ENCODE results near the gene CDC42BPA. TPM values are rescaled to one million over a fixed set of nuclear protein-coding genes. Genes with fewer than 3 reads are reported as not detected.

Gene CDC42BPA
- total RNA-seq, 4 donors from 2014 or later: 49.0 to 102 (median 54.2) TPM

GRCh38 chr1:227166559-227166958 lies 151.7 kb downstream of the CDC42BPA start:
- 80 to 100% methylated on average over 1 of the region's 1 CpG for WGBS, 2 donors (ENCODE audit: low coverage in 1 of 2)
- Histone ChIP-seq H3K4me1 (peaks cover 0 to 7% (median 0%) of the 10 kb centered on the region in 4 donors), H3K27me3 (no peaks in the 10 kb centered on the region), H3K36me3 (no peaks in the 10 kb centered on the region), H3K27ac (no peak overlapping the region), H3K4me3 (no peak overlapping the region), H3K9me3 (no peaks in the 10 kb centered on the region)
- intact Hi-C loops (cut with DNase I; ENCODE audit: low total_unique reads) (no loop called here), in situ Hi-C loops (cut with MboI; ENCODE audit: low pct_ligation_motif_present in 1 of 4, low pct_unique_long_range_greater_than_20kb in 1 of 4, low sequenced_read_pairs in 3 of 4) (no loop called here)
- TF ChIP-seq EP300 (IDR thresholded peaks at IDR 0.05; ENCODE audit: low read depth) (no peak), POLR2A (IDR thresholded peaks at IDR 0.05) (no peak), CTCF (IDR thresholded peaks at IDR 0.05) (no peak), POLR2AphosphoS5 (IDR thresholded peaks at IDR 0.05) (no peak)
- no peak for DNase-seq

GRCh38 chr1:227161470-227161869 lies 156.8 kb downstream of the CDC42BPA start:
- Histone ChIP-seq H3K27me3 (no peaks in the 10 kb centered on the region), H3K4me3 (no peak overlapping the region), H3K4me1 (no peaks in the 10 kb centered on the region), H3K9me3 (no peaks in the 10 kb centered on the region), H3K27ac (no peak overlapping the region), H3K36me3 (peaks cover 0 to 11% (median 0%) of the 10 kb centered on the region in 4 donors)
- WGBS, 2 donors (ENCODE audit: low coverage in 1 of 2): 27 to 33% methylated on average over 2 of the region's 2 CpGs
- in situ Hi-C loops (cut with MboI; ENCODE audit: low pct_ligation_motif_present in 1 of 4, low pct_unique_long_range_greater_than_20kb in 1 of 4, low sequenced_read_pairs in 3 of 4): no loop called here
- intact Hi-C loops (cut with DNase I; ENCODE audit: low total_unique reads): no loop called here
- TF ChIP-seq CTCF (IDR thresholded peaks at IDR 0.05): no peak
- TF ChIP-seq POLR2AphosphoS5 (IDR thresholded peaks at IDR 0.05): no peak
- TF ChIP-seq POLR2A (IDR thresholded peaks at IDR 0.05): no peak
- TF ChIP-seq EP300 (IDR thresholded peaks at IDR 0.05; ENCODE audit: low read depth): no peak
- DNase-seq: no peak

DNA sequence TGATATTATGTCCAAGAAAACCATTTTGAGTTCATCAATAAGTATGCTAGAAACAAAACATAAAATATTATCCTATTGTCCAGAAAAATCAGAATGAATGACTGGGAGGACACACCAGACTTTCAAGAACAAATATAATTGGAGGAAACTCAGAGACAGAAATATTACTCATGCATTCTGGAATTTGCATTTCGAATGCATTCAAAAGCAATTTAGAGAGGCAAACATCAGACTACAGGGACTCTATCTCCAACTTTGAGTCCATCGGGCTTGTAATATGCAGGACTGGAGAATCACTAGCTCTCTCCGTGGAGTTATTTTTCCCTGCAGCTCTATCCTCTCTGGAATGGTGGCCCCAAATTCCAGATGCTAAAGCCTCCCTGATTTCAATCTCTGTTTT lies 161.8 kb downstream of the CDC42BPA start:
- no peak for TF ChIP-seq POLR2A (IDR thresholded peaks at IDR 0.05)
- Histone ChIP-seq H3K36me3 (peaks cover 0 to 11% (median 0%) of the 10 kb centered on the region in 4 donors), H3K4me3 (no peak overlapping the region), H3K9me3 (no peaks in the 10 kb centered on the region), H3K4me1 (peaks cover 0 to 3% (median 0%) of the 10 kb centered on the region in 4 donors), H3K27me3 (no peaks in the 10 kb centered on the region), H3K27ac (no peak overlapping the region)
- no peak for DNase-seq
- intact Hi-C loops (cut with DNase I; ENCODE audit: low total_unique reads) (no loop called here), in situ Hi-C loops (cut with MboI; ENCODE audit: low pct_ligation_motif_present in 1 of 4, low pct_unique_long_range_greater_than_20kb in 1 of 4, low sequenced_read_pairs in 3 of 4) (no loop called here)
- WGBS, 2 donors (ENCODE audit: low coverage in 1 of 2): 81 to 84% methylated on average over 3 of the region's 3 CpGs

DNA sequence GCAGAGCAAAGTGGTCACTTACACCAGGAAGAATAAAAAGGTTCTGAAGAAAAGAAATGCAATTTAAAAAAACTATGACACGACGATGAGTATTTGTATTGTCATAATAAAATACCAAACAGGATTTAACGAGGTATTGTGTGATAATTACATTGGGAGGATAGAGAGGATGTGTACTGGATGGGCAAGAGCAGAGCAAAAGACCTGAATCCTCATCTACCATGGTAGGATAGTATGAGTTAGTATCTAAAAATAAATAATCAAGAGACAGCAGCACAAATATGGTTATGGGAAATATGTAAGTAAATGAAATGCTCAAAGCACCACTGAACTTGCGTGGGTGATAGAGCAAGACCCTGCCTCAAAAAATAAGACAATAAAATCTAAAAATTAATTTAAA lies 162.6 kb downstream of the CDC42BPA start:
- intact Hi-C loops (cut with DNase I; ENCODE audit: low total_unique reads) (no loop called here), in situ Hi-C loops (cut with MboI; ENCODE audit: low pct_ligation_motif_present in 1 of 4, low pct_unique_long_range_greater_than_20kb in 1 of 4, low sequenced_read_pairs in 3 of 4) (no loop called here)
- H3K27me3 ChIP-seq: no peaks in the 10 kb centered on the region
- WGBS, 2 donors (ENCODE audit: low coverage in 1 of 2): 81 to 90% methylated on average over 4 of the region's 4 CpGs
- H3K4me1 ChIP-seq: peaks cover 0 to 3% (median 0%) of the 10 kb centered on the region in 4 donors
- no peak overlapping the region for H3K27ac ChIP-seq
- no peak for DNase-seq
- peaks cover 0 to 11% (median 0%) of the 10 kb centered on the region in 4 donors for H3K36me3 ChIP-seq
- no peaks in the 10 kb centered on the region for H3K9me3 ChIP-seq
- TF ChIP-seq EP300 (IDR thresholded peaks at IDR 0.05; ENCODE audit: low read depth): no peak
- no peak overlapping the region for H3K4me3 ChIP-seq

DNA sequence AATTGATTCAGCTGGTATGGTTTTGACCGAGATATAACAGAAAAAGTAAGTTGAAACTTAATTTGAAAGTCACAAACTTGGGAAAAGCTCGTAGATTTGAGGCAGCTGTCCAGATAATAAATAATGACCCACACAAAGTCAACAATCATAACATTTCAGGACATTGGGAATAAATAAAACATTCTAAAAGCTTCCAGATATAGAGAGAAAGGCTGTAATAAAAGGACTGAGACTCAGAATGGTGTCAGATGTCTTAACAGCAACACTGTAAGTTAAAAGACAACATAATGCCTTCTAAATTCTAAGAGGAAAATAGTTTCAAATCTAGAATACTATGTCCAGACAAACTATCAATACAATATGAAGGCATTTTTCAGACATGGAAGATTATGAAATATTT lies 163.3 kb downstream of the CDC42BPA start:
- Histone ChIP-seq H3K9me3 (no peaks in the 10 kb centered on the region), H3K36me3 (peaks cover 0 to 7% (median 0%) of the 10 kb centered on the region in 4 donors), H3K27ac (no peak overlapping the region), H3K4me1 (peaks cover 0 to 3% (median 0%) of the 10 kb centered on the region in 4 donors), H3K27me3 (no peaks in the 10 kb centered on the region), H3K4me3 (no peak overlapping the region)
- intact Hi-C loops (cut with DNase I; ENCODE audit: low total_unique reads): no loop called here
- TF ChIP-seq EP300 (IDR thresholded peaks at IDR 0.05; ENCODE audit: low read depth) (no peak), POLR2AphosphoS5 (IDR thresholded peaks at IDR 0.05) (no peak), POLR2A (IDR thresholded peaks at IDR 0.05) (no peak), CTCF (IDR thresholded peaks at IDR 0.05) (no peak)
- no peak for DNase-seq
- 48 to 68% methylated on average over 2 of the region's 2 CpGs for WGBS, 2 donors (ENCODE audit: low coverage in 1 of 2)
- in situ Hi-C loops (cut with MboI; ENCODE audit: low pct_ligation_motif_present in 1 of 4, low pct_unique_long_range_greater_than_20kb in 1 of 4, low sequenced_read_pairs in 3 of 4): no loop called here
